Mucosa of descending colon (tissue), 3 donors: ENCODE data around the gene MANBA. TPM values are rescaled to one million over a fixed set of nuclear protein-coding genes. Genes with fewer than 3 reads are reported as not detected.

Experiments
- ATAC-seq: fragments of 200-7000 bp; cut with Tn5 transposase; one replicate; pipeline ENCODE4 v1.9.1; 2020; ENCODE audit warnings: mild to moderate bottlenecking, moderate library complexity
- DNase-seq, 3 donors: peaks; one replicate each; pipeline ENCODE4 v3.0.0-alpha.2; 2020
- H3K36me3 ChIP-seq: fragments of 200-600 bp; one replicate; pipeline ENCODE4 v1.8.0; 2021; ENCODE audit warnings: low read depth, mild to moderate bottlenecking
- H3K4me1 ChIP-seq: fragments of 200-600 bp; one replicate; pipeline ENCODE4 v1.8.0; 2021; ENCODE audit warnings: low read depth, mild to moderate bottlenecking
- H3K4me3 ChIP-seq: fragments of 200-600 bp; one replicate; pipeline ENCODE4 v1.8.0; 2021; ENCODE audit warnings: mild to moderate bottlenecking
- H3K9me3 ChIP-seq: fragments of 200-600 bp; one replicate; pipeline ENCODE4 v1.8.0; 2021; ENCODE audit warnings: mild to moderate bottlenecking
- CTCF ChIP-seq: fragments of 200-600 bp; IDR thresholded peaks from one replicate; pipeline ENCODE4 v1.8.0; 2022; ENCODE audit warnings: antibody characterized with exemption, mild to moderate bottlenecking
- intact Hi-C, 2 donors: fragments of 100-400 bp; cut with DNase I in 1 of 2; cut with micrococcal nuclease in 1 of 2; formaldehyde crosslinking; loops; one replicate each; pipeline versions ENCODE4 v1.11.0 to v1.11.1; 2022; cut with DNase I, micrococcal nuclease
- total RNA-seq, 3 donors: library from RNA; stranded (reverse); fragmentation: NEBNext Ultra II Directional in 2 of 3; extraction: Animal tissue kit (Norgen Biotek cat#: 25700) in 2 of 3; gene quantifications; one replicate each; pipeline versions ENCODE4 v1.2.1 to v1.2.4, GENCODE V29; 2021 to 2023
- donor health status: DM: no; HTN: no; CAD: no; lungs with moderate emphysema.
- donor health status: DM: no; HTN: no; CAD: no.
- donor health status: DM: no; HTN: yes; CAD: no.

MANBA gene
- total RNA-seq, 3 donors from 2014 or later = 15.5 to 25.0 (median 19.9) TPM

- Histone ChIP-seq H3K36me3 (no peaks in the 10 kb centered on the region), H3K4me3 (no peak overlapping the region), H3K4me1 (no peaks in the 10 kb centered on the region), H3K9me3 (no peaks in the 10 kb centered on the region)
- no peak for ATAC-seq
- intact Hi-C loops = no loop called here
- TF ChIP-seq CTCF = no peak
- no peak for DNase-seq
Observed at GRCh38 chr4:102633100-102633499, 127.7 kb downstream of the MANBA start.

GRCh38 chr4:102632241-102633065 is 128.3 kb downstream of the MANBA start:
- Histone ChIP-seq H3K9me3 (no peaks in the 10 kb centered on the region), H3K4me1 (no peaks in the 10 kb centered on the region), H3K36me3 (no peaks in the 10 kb centered on the region), H3K4me3 (no peak overlapping the region)
- no peak for TF ChIP-seq CTCF
- ATAC-seq = no peak
- no peak for DNase-seq
- intact Hi-C loops = no loop called here

GRCh38 chr4:102631616-102632015 is 129.2 kb downstream of the MANBA start:
- no peak for DNase-seq
- Histone ChIP-seq H3K36me3 (no peaks in the 10 kb centered on the region), H3K4me1 (no peaks in the 10 kb centered on the region), H3K4me3 (no peak overlapping the region), H3K9me3 (no peaks in the 10 kb centered on the region)
- intact Hi-C loops = no loop called here
- TF ChIP-seq CTCF = no peak
- ATAC-seq = no peak

GRCh38 chr4:102629673-102630072 is 131.1 kb downstream of the MANBA start:
- no peak for TF ChIP-seq CTCF
- H3K4me3 ChIP-seq = no peak overlapping the region
- no peaks in the 10 kb centered on the region for H3K4me1 ChIP-seq
- DNase-seq (no peak), ATAC-seq (no peak)
- H3K9me3 ChIP-seq = no peaks in the 10 kb centered on the region
- no peaks in the 10 kb centered on the region for H3K36me3 ChIP-seq
- intact Hi-C loops = loop anchor here in 1 of 2 donors (10.0 kb wide), 1 partner anchor 385 kb away; the partner anchor contains the start of gene SLC9B1

- no peak for ATAC-seq
- H3K9me3 ChIP-seq = no peaks in the 10 kb centered on the region
- H3K4me3 ChIP-seq = no peak overlapping the region
- H3K36me3 ChIP-seq = no peaks in the 10 kb centered on the region
- no peak for DNase-seq
- intact Hi-C loops = loop anchor here in 1 of 2 donors (10.0 kb wide), 1 partner anchor 387 kb away; the partner anchor contains the start of gene SLC9B1
- no peak for TF ChIP-seq CTCF
- no peaks in the 10 kb centered on the region for H3K4me1 ChIP-seq
Observed at GRCh38 chr4:102627831-102628523, 132.8 kb downstream of the MANBA start.
